ENCODE data around the gene LRSAM1.

DNA sequence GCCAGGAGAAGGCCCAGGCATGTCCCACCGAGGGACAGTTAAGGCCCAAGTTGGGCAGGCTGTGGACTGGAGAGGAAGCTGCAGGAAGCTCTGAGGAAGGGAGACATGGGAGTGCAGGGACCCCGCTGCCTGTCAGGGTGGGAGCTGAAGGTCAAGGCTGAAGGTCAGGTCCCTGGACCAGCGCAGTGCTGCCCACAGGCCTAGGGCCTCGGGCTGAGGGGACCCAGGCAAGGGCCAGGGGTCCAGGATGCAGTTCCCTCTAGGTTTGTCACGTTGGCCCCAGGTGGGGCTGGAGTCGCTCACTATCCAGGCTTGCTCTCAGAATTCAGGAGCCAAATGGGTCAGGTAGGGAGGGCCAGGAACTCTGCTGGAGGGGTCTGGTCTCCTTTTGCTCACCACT lies 84.1 kb downstream of the LRSAM1 start:
- TF ChIP-seq SIN3A (IDR thresholded peaks at IDR 0.05; ENCODE audit: borderline replicate concordance, insufficient read depth, low read length) (no peak), REST (IDR thresholded peaks at IDR 0.05; ENCODE audit: insufficient read depth in 1 of 2, low read depth in 2 of 2, low read length in 2 of 2) (no peak), TAF1 (IDR thresholded peaks at IDR 0.05; ENCODE audit: borderline replicate concordance, insufficient read depth, low read length) (no peak), POLR2AphosphoS5 (IDR thresholded peaks at IDR 0.05; ENCODE audit: low read depth, low read length) (no peak), FOXP2 (optimal IDR thresholded peaks at IDR 0.05; ENCODE audit: borderline replicate concordance, extremely low read depth, extremely low read length, insufficient read depth) (no peak)
